NB4 (cell line): ENCODE results near the gene RANGRF.

Source experiments
- DNase-seq: peaks from one replicate; pipeline ENCODE4 v3.0.0; 2010; ENCODE audit warnings: low read depth
- H3K4me3 ChIP-seq: one replicate; pipeline ENCODE4 v1.5.1; 2011; ENCODE audit warnings: mild to moderate bottlenecking, low read depth, low read length, moderate library complexity
- MAX ChIP-seq: IDR thresholded peaks from 2 replicates; pipeline ENCODE4 v1.6.1; 2011; ENCODE audit warnings: low read depth, low read length
- MYC ChIP-seq: IDR thresholded peaks from 2 replicates; pipeline ENCODE4 v1.6.1; 2011; ENCODE audit warnings: low read depth, low read length
- POLR2A ChIP-seq: IDR thresholded peaks from 2 replicates; pipeline ENCODE4 v1.6.1; 2011; ENCODE audit warnings: mild to moderate bottlenecking; ENCODE audit not compliant: insufficient read length; ENCODE audit errors: extremely low read depth
- TF ChIP-seq, protein P1 (sequence below): IDR thresholded peaks from one replicate; pipeline ENCODE4 v1.5.1; 2012; ENCODE audit warnings: low read depth, low read length

RANGRF gene

GRCh38 chr17:8337802-8338752, 49.6 kb downstream of the RANGRF start:
- peak; percentile 75 for DNase-seq

GRCh38 chr17:8338753-8339140, 50.3 kb downstream of the RANGRF start:
- peak; percentile 32 for DNase-seq
- no peak for TF ChIP-seq MYC
- no peak for TF ChIP-seq MAX
- no peak for TF ChIP-seq POLR2A
- TF ChIP-seq, protein P1, sequence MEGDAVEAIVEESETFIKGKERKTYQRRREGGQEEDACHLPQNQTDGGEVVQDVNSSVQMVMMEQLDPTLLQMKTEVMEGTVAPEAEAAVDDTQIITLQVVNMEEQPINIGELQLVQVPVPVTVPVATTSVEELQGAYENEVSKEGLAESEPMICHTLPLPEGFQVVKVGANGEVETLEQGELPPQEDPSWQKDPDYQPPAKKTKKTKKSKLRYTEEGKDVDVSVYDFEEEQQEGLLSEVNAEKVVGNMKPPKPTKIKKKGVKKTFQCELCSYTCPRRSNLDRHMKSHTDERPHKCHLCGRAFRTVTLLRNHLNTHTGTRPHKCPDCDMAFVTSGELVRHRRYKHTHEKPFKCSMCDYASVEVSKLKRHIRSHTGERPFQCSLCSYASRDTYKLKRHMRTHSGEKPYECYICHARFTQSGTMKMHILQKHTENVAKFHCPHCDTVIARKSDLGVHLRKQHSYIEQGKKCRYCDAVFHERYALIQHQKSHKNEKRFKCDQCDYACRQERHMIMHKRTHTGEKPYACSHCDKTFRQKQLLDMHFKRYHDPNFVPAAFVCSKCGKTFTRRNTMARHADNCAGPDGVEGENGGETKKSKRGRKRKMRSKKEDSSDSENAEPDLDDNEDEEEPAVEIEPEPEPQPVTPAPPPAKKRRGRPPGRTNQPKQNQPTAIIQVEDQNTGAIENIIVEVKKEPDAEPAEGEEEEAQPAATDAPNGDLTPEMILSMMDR = no peak
- no peak overlapping the region for H3K4me3 ChIP-seq

More at GRCh38 chr17:8337802-8338752, 49.6 kb downstream of the RANGRF start:
- H3K4me3 ChIP-seq = peak overlapping the region; percentile 6
- no peak for TF ChIP-seq MYC
- TF ChIP-seq POLR2A = no peak
- TF ChIP-seq MAX = no peak
- TF ChIP-seq, protein P1 = no peak

- no peak for DNase-seq
- no peak for TF ChIP-seq MYC
- TF ChIP-seq MAX = no peak
- no peak for TF ChIP-seq POLR2A
- TF ChIP-seq, protein P1 = no peak
- no peak within 1 kb of the TSS for H3K4me3 ChIP-seq
Measured at GRCh38 chr17:8339540-8339939, 51.1 kb downstream of the RANGRF start, which contains the start of gene ODF4. Gene ODF4, plus strand, starts transcription at chr17:8339840. Its CDS starts 212 bp downstream, at chr17:8340052.
